ENCODE results near the gene SLC36A3.

- TF ChIP-seq POLR2A (IDR thresholded peaks at IDR 0.05) = no peak
- no peak for TF ChIP-seq CTCF (IDR thresholded peaks at IDR 0.05)
- TF ChIP-seq EP300 (IDR thresholded peaks at IDR 0.05) = no peak
- TF ChIP-seq POLR2AphosphoS5 (IDR thresholded peaks at IDR 0.05) = no peak
Measured at GRCh38 chr5:151275803-151276202, 27.8 kb downstream of the SLC36A3 start.

Data from gastroesophageal sphincter (tissue), 3 donors.